Calu3 (cell line): ENCODE data around the gene CEP128. TPM values are rescaled to one million over a fixed set of nuclear protein-coding genes. Genes with fewer than 3 reads are reported as not detected.

Source experiments
- BruUV-seq: library from RNA; stranded (reverse); fragments of 400-500 nt; replicated peaks from 2 replicates; lab custom pipeline; 2021; lab: Mats Ljungman, UMichigan
- CTCF ChIA-PET: fragments of 300-600 bp; sonication (Branson Sonifier 250); formaldehyde crosslinking; loops from one replicate; lab custom pipeline; 2022; ENCODE audit warnings: antibody characterized with exemption; lab: Charles Lee
- DNase-seq: peaks from one replicate; pipeline ENCODE4 v3.0.0; 2022
- H3K27ac Mint-ChIP-seq: one replicate; pipeline ENCODE4 v1.8.0; 2022; ENCODE audit warnings: mixed read lengths; ENCODE audit not compliant: unreplicated experiment
- H3K27me3 Mint-ChIP-seq: one replicate; pipeline ENCODE4 v1.8.0; 2022; ENCODE audit warnings: mixed read lengths; ENCODE audit not compliant: unreplicated experiment
- H3K36me3 Mint-ChIP-seq: one replicate; pipeline ENCODE4 v1.8.0; 2022; ENCODE audit warnings: mild to moderate bottlenecking, moderate library complexity, mixed read lengths; ENCODE audit not compliant: insufficient read depth, unreplicated experiment
- H3K4me1 Mint-ChIP-seq: one replicate; pipeline ENCODE4 v1.8.0; 2022; ENCODE audit warnings: mild to moderate bottlenecking, low read depth, mixed read lengths; ENCODE audit not compliant: unreplicated experiment
- H3K4me3 Mint-ChIP-seq: one replicate; pipeline ENCODE4 v1.8.0; 2022; ENCODE audit warnings: mild to moderate bottlenecking, low read depth, moderate library complexity, mixed read lengths; ENCODE audit not compliant: unreplicated experiment
- H3K9me3 Mint-ChIP-seq: one replicate; pipeline ENCODE4 v1.8.0; 2022; ENCODE audit warnings: low read depth, mixed read lengths; ENCODE audit not compliant: unreplicated experiment
- CTCF ChIP-seq: fragments of 200-600 bp; IDR thresholded peaks from one replicate; pipeline ENCODE4 v1.8.0; 2022; ENCODE audit warnings: antibody characterized with exemption; ENCODE audit not compliant: unreplicated experiment
- intact Hi-C: fragments of 100-400 bp; cut with micrococcal nuclease; formaldehyde crosslinking; loops from one replicate; pipeline ENCODE4 v1.10.0; 2022; ENCODE audit not compliant: unreplicated experiment
- total RNA-seq: library from RNA; stranded (reverse); gene quantifications from 2 replicates; pipeline ENCODE4 v1.2.3, GENCODE V29; 2022

CEP128 gene
- total RNA-seq, 1 experiment from 2014 or later: 22.9 TPM

DNA sequence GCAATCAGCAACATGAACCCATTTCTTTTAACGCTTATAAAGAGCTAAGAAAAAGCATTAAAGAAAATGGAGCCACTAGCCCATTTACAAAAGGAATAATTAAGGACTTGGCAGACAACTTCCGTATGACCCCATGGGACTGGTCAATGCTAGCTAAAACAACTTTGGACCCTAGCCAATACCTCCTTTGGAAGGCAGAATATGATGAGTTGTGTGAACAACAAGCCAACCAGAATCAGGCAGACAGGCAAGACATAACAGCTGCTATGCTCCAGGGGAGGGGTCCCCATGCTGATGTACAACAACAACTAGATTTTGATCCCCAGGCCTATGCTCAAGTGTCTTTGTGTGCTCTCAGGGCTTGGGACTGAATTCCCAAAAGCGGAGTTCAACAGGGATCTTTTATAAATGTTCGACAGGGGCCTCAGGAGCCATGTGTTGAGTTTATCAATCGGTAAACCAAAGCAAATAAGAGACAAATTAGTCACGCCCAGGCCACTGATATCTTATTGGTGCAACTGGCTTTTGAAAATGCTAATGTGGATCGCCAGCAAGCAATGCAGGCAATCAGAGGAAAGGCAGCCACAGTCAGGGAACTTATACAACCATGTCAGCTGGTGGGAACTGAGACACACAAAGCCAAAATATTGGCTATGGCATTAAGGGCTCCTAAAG lies 475.9 kb downstream of the CEP128 start:
- H3K27ac Mint-ChIP-seq: no peak overlapping the region
- no peak overlapping the region for H3K4me3 Mint-ChIP-seq
- CTCF ChIA-PET: no interaction called here
- DNase-seq: no peak
- no peaks in the 10 kb centered on the region for H3K36me3 Mint-ChIP-seq
- TF ChIP-seq CTCF: no peak
- intact Hi-C loops: no loop called here
- H3K27me3 Mint-ChIP-seq: no peaks in the 10 kb centered on the region
- H3K4me1 Mint-ChIP-seq: no peaks in the 10 kb centered on the region
- no TSS peak for BruUV-seq
- H3K9me3 Mint-ChIP-seq: no peaks in the 10 kb centered on the region

GRCh38 chr14:80464531-80465149 lies 476.9 kb downstream of the CEP128 start:
- Mint-ChIP-seq H3K27me3 (no peaks in the 10 kb centered on the region), H3K9me3 (no peaks in the 10 kb centered on the region), H3K36me3 (no peaks in the 10 kb centered on the region), H3K27ac (no peak overlapping the region), H3K4me3 (no peak overlapping the region), H3K4me1 (no peaks in the 10 kb centered on the region)
- no peak for DNase-seq
- no peak for TF ChIP-seq CTCF
- intact Hi-C loops: no loop called here
- CTCF ChIA-PET: no interaction called here
- BruUV-seq: no TSS peak

GRCh38 chr14:80456209-80456608 lies 485.3 kb downstream of the CEP128 start:
- H3K36me3 Mint-ChIP-seq: no peaks in the 10 kb centered on the region
- no TSS peak for BruUV-seq
- H3K9me3 Mint-ChIP-seq: peaks cover 3% of the 10 kb centered on the region
- intact Hi-C loops: no loop called here
- no peaks in the 10 kb centered on the region for H3K27me3 Mint-ChIP-seq
- no peaks in the 10 kb centered on the region for H3K4me1 Mint-ChIP-seq
- H3K4me3 Mint-ChIP-seq: no peak overlapping the region
- DNase-seq: no peak
- H3K27ac Mint-ChIP-seq: no peak overlapping the region
- TF ChIP-seq CTCF: no peak
- CTCF ChIA-PET: no interaction called here

GRCh38 chr14:80455031-80455430 lies 486.5 kb downstream of the CEP128 start:
- peaks cover 4% of the 10 kb centered on the region for H3K9me3 Mint-ChIP-seq
- intact Hi-C loops: no loop called here
- no peaks in the 10 kb centered on the region for H3K36me3 Mint-ChIP-seq
- CTCF ChIA-PET: no interaction called here
- no peak for TF ChIP-seq CTCF
- no peak overlapping the region for H3K4me3 Mint-ChIP-seq
- DNase-seq: no peak
- no peaks in the 10 kb centered on the region for H3K4me1 Mint-ChIP-seq
- H3K27ac Mint-ChIP-seq: no peak overlapping the region
- no TSS peak for BruUV-seq
- no peaks in the 10 kb centered on the region for H3K27me3 Mint-ChIP-seq
